ENCODE data around the gene FAM171A2.

The FAM171A2 gene

GRCh38 chr17:44384281-44384822 is 20.7 kb upstream of the FAM171A2 start:
- no peak for DNase-seq (ENCODE audit: low read depth)
- no peak for TF ChIP-seq CTCF (IDR thresholded peaks at IDR 0.05; ENCODE audit: low read depth, low read length, missing control alignments)
- in situ Hi-C loops (cut with HindIII; ENCODE audit: low sequenced_read_pairs): no loop called here
- no peak overlapping the region for H3K4me3 ChIP-seq (ENCODE audit: low read depth, low read length)

- DNase-seq (ENCODE audit: low read depth): no peak
- H3K4me3 ChIP-seq (ENCODE audit: low read depth, low read length): no peak overlapping the region
- TF ChIP-seq CTCF (IDR thresholded peaks at IDR 0.05; ENCODE audit: low read depth, low read length, missing control alignments): no peak
- in situ Hi-C loops (cut with HindIII; ENCODE audit: low sequenced_read_pairs): no loop called here
These were observed 20.2 kb upstream of the FAM171A2 start for GRCh38 chr17:44383861-44384260.

DNA sequence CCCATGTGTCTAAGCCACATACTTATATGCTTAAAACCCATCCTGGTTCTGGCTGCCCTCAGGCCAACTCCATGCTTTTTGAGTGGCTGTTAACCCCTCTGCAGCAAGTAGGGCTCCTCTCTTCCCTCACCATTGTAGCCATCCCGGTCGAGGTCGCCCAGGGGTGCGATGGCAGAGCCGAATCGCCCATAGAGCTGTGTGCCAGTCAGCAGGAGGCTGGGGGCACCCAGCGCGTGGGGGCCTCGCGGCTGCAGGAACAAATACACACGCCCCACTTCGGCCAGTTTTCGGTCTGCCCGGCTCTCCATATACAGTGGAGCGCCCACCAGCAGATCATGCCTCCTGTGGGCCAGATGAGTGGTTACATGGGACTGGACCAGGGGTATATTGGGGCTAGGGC is 19.7 kb upstream of the FAM171A2 start:
- TF ChIP-seq CTCF (IDR thresholded peaks at IDR 0.05; ENCODE audit: low read depth, low read length, missing control alignments): no peak
- no peak for DNase-seq (ENCODE audit: low read depth)
- in situ Hi-C loops (cut with HindIII; ENCODE audit: low sequenced_read_pairs): no loop called here
- H3K4me3 ChIP-seq (ENCODE audit: low read depth, low read length): no peak overlapping the region

GRCh38 chr17:44382917-44383316 is 19.3 kb upstream of the FAM171A2 start:
- no peak for TF ChIP-seq CTCF (IDR thresholded peaks at IDR 0.05; ENCODE audit: low read depth, low read length, missing control alignments)
- in situ Hi-C loops (cut with HindIII; ENCODE audit: low sequenced_read_pairs): no loop called here
- H3K4me3 ChIP-seq (ENCODE audit: low read depth, low read length): no peak overlapping the region
- no peak for DNase-seq (ENCODE audit: low read depth)

DNA sequence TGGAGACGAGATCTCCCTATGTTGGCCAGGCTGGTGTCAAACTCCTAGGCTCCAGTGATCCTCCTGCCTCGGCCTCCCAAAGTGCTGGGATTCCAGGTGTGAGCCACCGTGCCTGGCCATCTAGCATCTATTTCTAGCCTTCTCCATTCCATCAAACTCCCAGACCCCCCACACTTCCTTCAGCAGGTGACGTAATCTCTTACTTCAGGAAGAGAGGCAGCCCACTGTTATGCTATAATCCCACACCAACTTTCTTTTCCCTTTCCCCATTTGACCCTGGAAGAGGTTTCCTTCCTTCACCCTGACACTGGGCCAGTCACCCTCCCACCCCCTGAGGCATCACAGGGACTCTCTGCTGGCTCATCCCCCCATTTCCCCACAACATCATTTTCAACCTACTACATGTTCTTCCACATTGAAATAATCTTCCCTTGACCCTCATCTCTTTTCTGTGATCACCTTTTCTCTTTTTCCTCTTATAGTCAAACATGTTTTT is 18.2 kb upstream of the FAM171A2 start:
- in situ Hi-C loops (cut with HindIII; ENCODE audit: low sequenced_read_pairs): no loop called here
- TF ChIP-seq CTCF (IDR thresholded peaks at IDR 0.05; ENCODE audit: low read depth, low read length, missing control alignments): no peak
- no peak for DNase-seq (ENCODE audit: low read depth)
- no peak overlapping the region for H3K4me3 ChIP-seq (ENCODE audit: low read depth, low read length)

DNA sequence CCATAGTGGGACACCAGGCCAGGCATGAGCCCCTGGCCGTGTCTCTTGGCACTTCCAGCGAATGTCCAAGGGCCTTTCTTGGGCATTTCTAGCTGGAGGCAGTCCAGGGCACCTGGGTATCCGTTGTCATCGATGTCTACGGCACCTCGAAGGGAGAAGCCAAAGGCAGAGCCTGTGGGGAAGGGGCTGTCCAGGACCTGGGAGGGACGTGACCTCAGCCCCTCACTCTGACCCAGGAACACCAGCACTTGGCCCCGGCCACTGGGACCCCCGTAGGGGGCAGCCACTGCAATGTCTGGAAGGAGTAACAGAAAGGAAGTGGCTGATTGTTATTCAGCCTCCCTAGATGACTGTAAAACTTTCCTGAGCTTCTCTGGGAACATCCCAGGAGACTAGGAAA is 17.1 kb upstream of the FAM171A2 start:
- in situ Hi-C loops (cut with HindIII; ENCODE audit: low sequenced_read_pairs): no loop called here
- H3K4me3 ChIP-seq (ENCODE audit: low read depth, low read length): no peak overlapping the region
- no peak for DNase-seq (ENCODE audit: low read depth)
- TF ChIP-seq CTCF (IDR thresholded peaks at IDR 0.05; ENCODE audit: low read depth, low read length, missing control alignments): no peak

Data from astrocyte of the cerebellum (primary cell).